ENCODE data around the gene ANKRD23.
"Not testable (repeated sequence)": the region's sequence is repeated elsewhere in the genome, so short reads cannot be mapped to it uniquely, and the experiment has no call there.

ANKRD23 gene

DNA sequence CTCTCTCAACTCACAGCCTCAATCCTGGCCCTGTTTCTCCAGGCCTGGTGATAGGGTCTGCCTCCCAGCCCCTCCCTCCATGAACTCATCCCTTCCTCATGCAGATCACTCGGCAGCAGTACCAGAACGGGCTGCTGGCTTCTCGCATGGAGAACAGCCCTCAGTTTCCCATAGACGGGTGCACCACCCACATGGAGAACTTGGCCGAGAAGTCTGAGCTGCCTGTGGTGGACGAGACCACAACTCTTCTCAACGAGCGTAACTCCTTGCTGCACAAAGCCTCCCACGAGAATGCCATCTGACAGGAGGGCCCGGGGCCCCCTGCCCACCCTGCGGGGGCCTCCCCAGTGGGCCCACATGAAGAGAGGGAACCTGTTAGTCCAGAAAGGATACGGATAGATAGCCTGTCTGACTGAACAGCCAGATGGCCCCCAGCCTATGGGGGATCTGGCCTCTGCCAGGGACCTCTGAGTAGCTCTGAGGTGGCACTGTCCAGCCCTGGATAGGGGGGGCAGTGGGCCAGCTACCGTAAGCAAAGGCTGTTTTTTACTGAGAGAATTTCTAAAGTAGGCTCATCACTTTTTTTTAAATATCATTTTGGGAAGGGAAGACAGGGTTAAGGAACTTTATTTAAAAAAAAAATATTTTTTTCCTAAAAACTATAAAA is 34.5 kb downstream of the ANKRD23 start:
- TF ChIP-seq CTCF (conservative IDR thresholded peaks at IDR 0.05) (no peak), ZFX (IDR thresholded peaks at IDR 0.05) (no peak)
- H3K27ac ChIP-seq: no peak overlapping the region

DNA sequence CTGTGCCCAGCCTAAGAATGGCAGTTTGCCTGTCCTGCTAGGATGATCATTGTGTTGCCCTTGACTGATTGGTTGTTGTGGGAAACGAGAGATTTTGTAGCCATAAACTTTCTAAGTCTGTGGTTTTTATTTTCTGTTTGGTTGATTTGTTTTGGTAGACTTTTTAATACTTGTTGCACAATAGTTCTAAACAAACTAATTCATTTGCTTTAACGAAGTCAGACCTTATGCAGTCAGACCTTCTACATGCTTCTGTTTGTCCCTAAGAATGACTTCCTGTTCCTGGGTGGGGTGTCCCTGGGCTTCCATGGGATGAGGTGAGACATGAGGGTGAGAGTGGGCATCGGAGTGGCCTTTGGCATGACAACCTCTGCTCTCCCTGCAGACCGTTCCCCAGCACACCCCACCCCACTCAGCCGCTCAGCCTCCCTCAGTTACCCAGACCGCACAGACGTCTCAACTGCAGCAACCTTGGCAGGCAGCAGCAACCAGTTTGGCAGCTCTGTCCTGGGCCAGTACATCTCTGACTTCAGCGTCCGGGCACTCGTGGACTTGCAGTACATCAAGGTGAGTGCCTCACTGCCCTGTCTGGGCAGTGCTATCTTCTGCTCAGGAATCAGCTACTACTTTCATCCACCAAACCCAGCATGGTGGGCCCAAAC is 35.5 kb downstream of the ANKRD23 start:
- no peak for TF ChIP-seq CTCF (conservative IDR thresholded peaks at IDR 0.05)
- TF ChIP-seq ZFX (IDR thresholded peaks at IDR 0.05): no peak
- H3K27ac ChIP-seq: no peak overlapping the region

DNA sequence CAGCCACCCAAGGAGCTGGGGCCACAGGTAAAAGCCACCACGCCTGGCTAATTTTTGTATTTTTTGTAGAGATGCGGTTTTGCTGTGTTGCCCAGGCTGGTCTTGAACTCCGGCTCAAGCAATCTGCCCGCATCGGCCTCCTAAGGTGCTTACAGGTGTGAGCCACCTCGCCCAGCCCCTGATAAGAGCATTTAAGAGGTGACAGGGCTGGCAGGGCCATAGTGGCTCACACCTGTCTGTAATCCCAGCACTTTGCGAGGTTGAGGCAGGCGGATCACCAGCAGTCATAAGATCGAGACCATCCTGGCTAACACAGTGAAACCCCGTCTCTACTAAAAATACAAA is 36.7 kb downstream of the ANKRD23 start:
- H3K27ac ChIP-seq: no peak overlapping the region
- no peak for TF ChIP-seq ZFX (IDR thresholded peaks at IDR 0.05)
- TF ChIP-seq CTCF (conservative IDR thresholded peaks at IDR 0.05): no peak

GRCh38 chr2:96806468-96807126 is 37.2 kb downstream of the ANKRD23 start:
- H3K27ac ChIP-seq: no peak overlapping the region
- TF ChIP-seq CTCF (conservative IDR thresholded peaks at IDR 0.05) (no peak), ZFX (IDR thresholded peaks at IDR 0.05) (no peak)

- H3K27ac ChIP-seq: not testable (repeated sequence)
These were observed 37.9 kb downstream of the ANKRD23 start for GRCh38 chr2:96805946-96806345.

GRCh38 chr2:96804986-96805385 is 38.8 kb downstream of the ANKRD23 start:
- no peak for TF ChIP-seq CTCF (conservative IDR thresholded peaks at IDR 0.05)
- TF ChIP-seq ZFX (IDR thresholded peaks at IDR 0.05): no peak
- no peak overlapping the region for H3K27ac ChIP-seq

DNA sequence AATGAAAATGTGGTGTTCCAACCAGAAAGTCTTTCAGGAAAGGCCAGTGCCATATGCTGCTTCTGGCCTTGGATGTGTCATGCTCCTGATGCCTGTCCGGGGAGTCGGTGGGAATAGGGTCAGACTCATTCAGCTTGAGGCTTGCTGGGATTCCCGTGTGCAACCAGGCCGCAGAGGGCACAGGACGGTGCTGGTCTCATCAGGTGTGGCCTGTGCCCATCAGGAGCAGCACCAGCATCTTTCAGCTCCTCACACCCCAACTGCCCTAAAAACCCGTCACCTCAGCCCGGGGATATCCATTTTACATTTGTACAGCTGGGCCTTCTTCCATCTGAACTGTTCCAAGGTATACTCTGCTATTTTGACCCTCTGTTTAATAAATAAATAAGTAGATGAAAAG is 41.1 kb downstream of the ANKRD23 start:
- no peak for TF ChIP-seq CTCF (conservative IDR thresholded peaks at IDR 0.05)
- no peak for TF ChIP-seq ZFX (IDR thresholded peaks at IDR 0.05)
- H3K27ac ChIP-seq: no peak overlapping the region
